Coronary artery (tissue), 2 donors: Measurements from ENCODE around the gene DMBX1.

Experiments used
- DNase-seq: peaks from one replicate; pipeline ENCODE4 v3.0.0-alpha.2; 2017; ENCODE audit warnings: low spot score
- H3K27ac ChIP-seq, 2 donors: fragments of 200-600 bp; sonication (generic); one replicate each; pipeline ENCODE4 v1.5.1; 2016 to 2019
- H3K4me3 ChIP-seq: fragments of 200-600 bp; sonication (generic); 2 replicates; pipeline ENCODE4 v1.5.1; 2016; ENCODE audit warnings: mild to moderate bottlenecking, moderate library complexity
- CTCF ChIP-seq: fragments of 200-600 bp; sonication (generic); IDR thresholded peaks from one replicate; pipeline ENCODE4 v1.5.1; 2019; ENCODE audit warnings: antibody characterized with exemption

The DMBX1 gene

GRCh38 chr1:46484783-46485490, 4.7 kb upstream of the DMBX1 start:
- no peak for TF ChIP-seq CTCF
- H3K4me3 ChIP-seq, result no peak overlapping the region
- no peak overlapping the region for H3K27ac ChIP-seq
- DNase-seq, result no peak

- no peak overlapping the region for H3K27ac ChIP-seq
- no peak for TF ChIP-seq CTCF
- DNase-seq, result no peak
- no peak overlapping the region for H3K4me3 ChIP-seq
Measured at GRCh38 chr1:46485564-46486431, 3.8 kb upstream of the DMBX1 start.

- Histone ChIP-seq H3K4me3 (no peak overlapping the region), H3K27ac (no peak overlapping the region)
- no peak for TF ChIP-seq CTCF
- no peak for DNase-seq
Measured at GRCh38 chr1:46486432-46487015, 3.1 kb upstream of the DMBX1 start.

- H3K4me3 ChIP-seq, result no peak overlapping the region
- no peak for DNase-seq
- no peak for TF ChIP-seq CTCF
- no peak overlapping the region for H3K27ac ChIP-seq
Measured at GRCh38 chr1:46487818-46488218, 1.8 kb upstream of the DMBX1 start.

- no peak overlapping the region for H3K27ac ChIP-seq
- no peak for DNase-seq
- peak overlapping the region; percentile 58 for H3K4me3 ChIP-seq
- TF ChIP-seq CTCF, result no peak
Measured at GRCh38 chr1:46488343-46489168, 1.1 kb upstream of the DMBX1 start.

- no peak overlapping the region for H3K27ac ChIP-seq
- no peak for DNase-seq
- TF ChIP-seq CTCF, result no peak
- peak overlapping the region; percentile 58 for H3K4me3 ChIP-seq
Measured at GRCh38 chr1:46489169-46489637, 433 bp upstream of the DMBX1 start.
